Hypothalamus (tissue), 51 donors: ENCODE results near the gene SLC5A6.

Experiments
- DNase-seq, 51 donors: peaks; one replicate each; lab custom pipeline; 2025; lab: John Stamatoyannopoulos, UW

SLC5A6 gene

GRCh38 chr2:27211943-27212625, at the start of gene SLC5A6, which contains the start of gene ATRAID:
TSS of gene SLC5A6 (minus strand) at chr2:27212268. CDS start at chr2:27207650, 4,618 bp downstream.
TSS of gene ATRAID (plus strand) at chr2:27212041. CDS start at chr2:27212369, 328 bp downstream.
- DNase-seq, result peak; percentile 41 to 98 (median 86)

- no peak for DNase-seq
These were observed 49.3 kb upstream of the SLC5A6 start for GRCh38 chr2:27261241-27261925.

- DNase-seq, result no peak
These were observed 46.0 kb upstream of the SLC5A6 start for GRCh38 chr2:27258051-27258450.

GRCh38 chr2:27256855-27257454, 44.9 kb upstream of the SLC5A6 start:
- no peak for DNase-seq

GRCh38 chr2:27255660-27256059, 43.6 kb upstream of the SLC5A6 start:
- no peak for DNase-seq

- no peak for DNase-seq
These were observed 43.1 kb upstream of the SLC5A6 start for GRCh38 chr2:27255187-27255586.

GRCh38 chr2:27251766-27252165, 39.7 kb upstream of the SLC5A6 start:
- no peak for DNase-seq

GRCh38 chr2:27250652-27251379, 38.7 kb upstream of the SLC5A6 start:
- DNase-seq, result no peak

GRCh38 chr2:27249891-27250651, 38.0 kb upstream of the SLC5A6 start:
- peak in 11 of 51 donors; percentile 5 to 55 (median 9) for DNase-seq

GRCh38 chr2:27249159-27249890, 37.3 kb upstream of the SLC5A6 start:
- no peak for DNase-seq

GRCh38 chr2:27247893-27248292, 35.8 kb upstream of the SLC5A6 start:
- no peak for DNase-seq

- DNase-seq, result no peak
These were observed 33.6 kb upstream of the SLC5A6 start for GRCh38 chr2:27245626-27246025.

GRCh38 chr2:27245116-27245515, 33.0 kb upstream of the SLC5A6 start:
- DNase-seq, result no peak

GRCh38 chr2:27243391-27244130, 31.5 kb upstream of the SLC5A6 start:
- no peak for DNase-seq

- no peak for DNase-seq
These were observed 30.5 kb upstream of the SLC5A6 start for GRCh38 chr2:27242614-27242951.

GRCh38 chr2:27241761-27242613, 29.9 kb upstream of the SLC5A6 start:
- DNase-seq, result no peak

- DNase-seq, result no peak
These were observed 28.3 kb upstream of the SLC5A6 start for GRCh38 chr2:27240406-27240805.

GRCh38 chr2:27238976-27239375, 26.9 kb upstream of the SLC5A6 start:
- no peak for DNase-seq
